Measurements from ENCODE around the gene ANXA9.
A peak's percentile ranks its signal among the peaks of the same experiment; 100 is the strongest.

GRCh38 chr1:150979092-150980056 is 2.7 kb upstream of the ANXA9 start:
- TF ChIP-seq POLR2A (IDR thresholded peaks at IDR 0.05) (no peak), CTCF (IDR thresholded peaks at IDR 0.05 in 8 of 11, conservative IDR thresholded peaks at IDR 0.05 in 3 of 11) (peak; percentile 95 to 100 (median 99))

All from spleen (tissue), 7 donors.